B cell (primary cell): ENCODE measurements around the gene LAMC2. TPM values are rescaled to one million over a fixed set of nuclear protein-coding genes. Genes with fewer than 3 reads are reported as not detected.

Experiments used
- ATAC-seq: fragments of 200-7000 bp; cut with Tn5 transposase; one replicate; pipeline ENCODE4 v1.10.0; 2021; ENCODE audit warnings: low read depth, mild to moderate bottlenecking, moderate number of reproducible peaks, moderate library complexity
- CTCF ChIA-PET: fragments of 350-600 bp; sonication (Branson Sonifier 250); formaldehyde crosslinking; loops from one replicate; lab custom pipeline; 2021; ENCODE audit warnings: antibody characterized with exemption, inconsistent platforms; lab: Charles Lee
- POLR2A ChIA-PET: fragments of 350-600 bp; sonication (Branson Sonifier 250); formaldehyde crosslinking; loops from one replicate; lab custom pipeline; 2021; ENCODE audit warnings: antibody characterized with exemption; lab: Charles Lee
- DNase-seq: peaks from one replicate; pipeline ENCODE4 v3.0.0; 2013
- H2AFZ ChIP-seq: 2 replicates; pipeline ENCODE4 v1.6.1; 2012; ENCODE audit warnings: mild to moderate bottlenecking, low read depth, low read length; ENCODE audit not compliant: insufficient read depth, poor library complexity, severe bottlenecking
- H3K27ac ChIP-seq, 2 donors: 1 replicate in 1 of 2; 2 replicates in 1 of 2; pipeline ENCODE4 v1.5.1; 2012 to 2013; ENCODE audit warnings: low read length in 2 of 2, mild to moderate bottlenecking in 2 of 2, moderate library complexity in 1 of 2
- H3K27me3 ChIP-seq, 4 experiments: fragments of 200-600 bp in 1 of 4; sonication (generic) in 1 of 4; replicated peaks in 1 of 4; 1 replicate in 2 of 4; 2 replicates in 2 of 4; pipeline versions ENCODE4 v1.6.1 to v1.7.0; 2013 to 2016; ENCODE audit warnings: low read length in 3 of 4, mild to moderate bottlenecking in 2 of 4, mixed read lengths in 1 of 4, moderate library complexity in 1 of 4; ENCODE audit not compliant: insufficient read depth in 4 of 4, control insufficient read depth in 3 of 4; ENCODE audit errors: control extremely low read depth in 1 of 4
- H3K36me3 ChIP-seq, 2 experiments: replicated peaks in 1 of 2; 1 replicate in 1 of 2; 2 replicates in 1 of 2; pipeline versions ENCODE4 v1.6.1 to v1.7.1; 2013; ENCODE audit warnings: low read length in 1 of 2; ENCODE audit not compliant: insufficient read depth in 2 of 2, control insufficient read depth in 1 of 2; ENCODE audit errors: control extremely low read depth in 1 of 2, extremely low read depth in 1 of 2
- H3K4me1 ChIP-seq, 2 donors: fragments of 200-600 bp in 1 of 2; sonication (generic) in 1 of 2; 1 replicate in 1 of 2; 2 replicates in 1 of 2; pipeline versions ENCODE4 v1.5.1 to v1.6.1; 2013 to 2017; ENCODE audit warnings: low read length in 2 of 2; ENCODE audit not compliant: control insufficient read depth in 2 of 2, insufficient read depth in 2 of 2
- H3K4me2 ChIP-seq: replicated peaks from 2 replicates; pipeline ENCODE3; 2012; ENCODE audit warnings: mild to moderate bottlenecking, low read depth, low read length; ENCODE audit not compliant: poor library complexity, severe bottlenecking
- H3K4me3 ChIP-seq, 5 experiments: fragments of 200-600 bp in 1 of 5; sonication (generic) in 1 of 5; 1 replicate in 3 of 5; 2 replicates in 2 of 5; pipeline versions ENCODE4 v1.5.1 to v1.7.0; 2011 to 2016; ENCODE audit warnings: low read length in 4 of 5, mild to moderate bottlenecking in 4 of 5, low read depth in 2 of 5, control low read depth in 1 of 5, moderate library complexity in 1 of 5; ENCODE audit not compliant: insufficient read depth in 1 of 5; ENCODE audit errors: control extremely low read depth in 1 of 5, extremely low read depth in 1 of 5
- H3K79me2 ChIP-seq: fragments of 200-600 bp; sonication (generic); one replicate; pipeline ENCODE4 v1.6.0; 2016; ENCODE audit warnings: low read length; ENCODE audit not compliant: control insufficient read depth, insufficient read depth
- H3K9ac ChIP-seq: fragments of 200-600 bp; sonication (generic); 2 replicates; pipeline ENCODE4 v1.6.1; 2017; ENCODE audit warnings: mild to moderate bottlenecking, low read length, moderate library complexity
- H3K9me3 ChIP-seq, 3 donors: one replicate each; pipeline versions ENCODE4 v1.6.1 to v1.7.1; 2013; ENCODE audit warnings: low read length in 2 of 3; ENCODE audit not compliant: control insufficient read depth in 2 of 3, insufficient read depth in 1 of 3; ENCODE audit errors: control extremely low read depth in 1 of 3
- H4K20me1 ChIP-seq: 2 replicates; pipeline ENCODE4 v1.6.0; 2012; ENCODE audit warnings: mild to moderate bottlenecking, low read length; ENCODE audit not compliant: insufficient read depth, control insufficient read depth, poor library complexity, severe bottlenecking
- H3K27ac Mint-ChIP-seq: one replicate; pipeline ENCODE4 v1.8.0; 2021; ENCODE audit warnings: mixed read lengths
- H3K27me3 Mint-ChIP-seq: one replicate; pipeline ENCODE4 v1.8.0; 2021; ENCODE audit warnings: mixed read lengths
- H3K4me1 Mint-ChIP-seq: one replicate; pipeline ENCODE4 v1.8.0; 2021; ENCODE audit warnings: mixed read lengths
- H3K4me3 Mint-ChIP-seq: one replicate; pipeline ENCODE4 v1.8.0; 2021; ENCODE audit warnings: mixed read lengths
- H3K9me3 Mint-ChIP-seq: one replicate; pipeline ENCODE4 v1.8.0; 2022; ENCODE audit warnings: mixed read lengths; ENCODE audit not compliant: insufficient read depth
- CTCF ChIP-seq: fragments of 200-600 bp; IDR thresholded peaks from one replicate; pipeline ENCODE4 v1.8.0; 2022; ENCODE audit warnings: antibody characterized with exemption, mild to moderate bottlenecking
- EZH2 ChIP-seq: IDR thresholded peaks from 2 replicates; pipeline ENCODE4 v1.6.1; 2012; ENCODE audit warnings: borderline replicate concordance, low read depth, mild to moderate bottlenecking, moderate library complexity, low read length; ENCODE audit not compliant: insufficient read depth, poor library complexity, severe bottlenecking
- WGBS: methylation state at CpG from one replicate; pipeline ENCODE4 v1.1.5; 2013; ENCODE audit warnings: missing lambda C conversion rate; ENCODE audit not compliant: insufficient coverage; 5-methylcytosine and 5-hydroxymethylcytosine counted together
- intact Hi-C: fragments of 100-400 bp; cut with micrococcal nuclease; formaldehyde crosslinking; loops from one replicate; pipeline ENCODE4 v1.10.0; 2022
- polyA plus RNA-seq: library from polyadenylated mRNA; depleted of rRNA; stranded (reverse); fragments of >200 nt; gene quantifications from 2 replicates; pipeline ENCODE4 v1.2.3, GENCODE V29; 2012
- total RNA-seq, 2 donors: library from RNA; stranded (reverse); fragments of 120-200 nt in 1 of 2; gene quantifications; 1 replicate in 1 of 2; 2 replicates in 1 of 2; pipeline versions ENCODE4 v1.2.3 to v1.2.4, GENCODE V29; 2013 to 2022

LAMC2 gene
- total and polyA plus RNA-seq, 2 donors (not counting 1 experiment from before 2014, with no cell fraction given), result not detected

GRCh38 chr1:183147735-183148134 lies 38.3 kb upstream of the LAMC2 start:
- no peaks in the 10 kb centered on the region for H3K27me3 ChIP-seq

GRCh38 chr1:183148599-183148998 lies 37.5 kb upstream of the LAMC2 start:
- DNase-seq, result no peak
- no peaks in the 10 kb centered on the region for H3K9me3 ChIP-seq
- H3K4me3 Mint-ChIP-seq, result no peak overlapping the region
- no peaks in the 10 kb centered on the region for H3K4me1 ChIP-seq
- H3K27ac Mint-ChIP-seq, result no peak overlapping the region
- no peaks in the 10 kb centered on the region for H3K9me3 Mint-ChIP-seq
- no peaks in the 10 kb centered on the region for H3K36me3 ChIP-seq
- H3K79me2 ChIP-seq, result no peaks in the 10 kb centered on the region
- peaks cover 10% of the 10 kb centered on the region for H3K27me3 Mint-ChIP-seq
- no peak overlapping the region for H3K4me2 ChIP-seq
- H4K20me1 ChIP-seq, result no peaks in the 10 kb centered on the region
- no peak overlapping the region for H2AFZ ChIP-seq
- H3K27ac ChIP-seq, result no peak overlapping the region
- ChIA-PET POLR2A (no interaction called here), CTCF (no interaction called here)
- H3K27me3 ChIP-seq, result no peaks in the 10 kb centered on the region
- ATAC-seq, result no peak
- H3K4me3 ChIP-seq, result no peak overlapping the region
- WGBS, result 81% methylated on average over 5 of the region's 5 CpGs
- H3K9ac ChIP-seq, result no peak overlapping the region
- intact Hi-C loops, result no loop called here
- no peaks in the 10 kb centered on the region for H3K4me1 Mint-ChIP-seq
- no peak for TF ChIP-seq CTCF
- TF ChIP-seq EZH2, result no peak

More at GRCh38 chr1:183147735-183148134, 38.3 kb upstream of the LAMC2 start:
- Histone ChIP-seq H4K20me1 (no peaks in the 10 kb centered on the region), H3K4me3 (no peak overlapping the region), H3K79me2 (no peaks in the 10 kb centered on the region), H3K36me3 (no peaks in the 10 kb centered on the region), H3K4me1 (no peaks in the 10 kb centered on the region), H3K9me3 (no peaks in the 10 kb centered on the region), H3K4me2 (no peak overlapping the region), H2AFZ (no peak overlapping the region), H3K27ac (no peak overlapping the region), H3K9ac (no peak overlapping the region)
- H3K4me3 Mint-ChIP-seq, result no peak overlapping the region
- no peak for TF ChIP-seq CTCF
- no peak for TF ChIP-seq EZH2
- WGBS, result 100% methylated on average over 2 of the region's 2 CpGs
- H3K9me3 Mint-ChIP-seq, result no peaks in the 10 kb centered on the region
- H3K4me1 Mint-ChIP-seq, result no peaks in the 10 kb centered on the region
- ChIA-PET CTCF (no interaction called here), POLR2A (no interaction called here)
- intact Hi-C loops, result no loop called here
- no peak for ATAC-seq
- H3K27me3 Mint-ChIP-seq, result peaks cover 8% of the 10 kb centered on the region
- no peak overlapping the region for H3K27ac Mint-ChIP-seq
- no peak for DNase-seq
